ACC112 (cell line): ENCODE measurements around the gene AKAP13.

Experiments used
- H2AFZ ChIP-seq: fragments of 200-600 bp; sonication (generic); one replicate; pipeline ENCODE4 v1.6.0; 2017; ENCODE audit warnings: antibody characterized with exemption, low read length; ENCODE audit not compliant: unreplicated experiment
- H3K27ac ChIP-seq: fragments of 200-600 bp; sonication (generic); 2 replicates; pipeline ENCODE4 v1.5.1; 2014; ENCODE audit warnings: low read depth, mild to moderate bottlenecking, antibody characterized with exemption, low read length, moderate library complexity
- H3K27me3 ChIP-seq: fragments of 200-600 bp; sonication (generic); 2 replicates; pipeline ENCODE4 v1.6.1; 2014; ENCODE audit warnings: mild to moderate bottlenecking, antibody characterized with exemption, low read length, moderate library complexity, mixed read lengths; ENCODE audit not compliant: insufficient read depth
- H3K36me3 ChIP-seq: fragments of 200-600 bp; sonication (generic); 2 replicates; pipeline ENCODE4 v1.6.1; 2016; ENCODE audit warnings: mild to moderate bottlenecking, antibody characterized with exemption, low read length, moderate library complexity, mixed read lengths; ENCODE audit not compliant: insufficient read depth
- H3K4me1 ChIP-seq: fragments of 200-600 bp; sonication (generic); one replicate; pipeline ENCODE4 v1.6.1; 2016; ENCODE audit warnings: low read length, mixed read lengths; ENCODE audit not compliant: insufficient read depth, unreplicated experiment, control insufficient read depth
- H3K4me3 ChIP-seq: fragments of 200-600 bp; sonication (generic); 2 replicates; pipeline ENCODE4 v1.5.1; 2014; ENCODE audit warnings: mild to moderate bottlenecking, low read depth, low read length
- H3K79me2 ChIP-seq: fragments of 200-600 bp; sonication (generic); one replicate; pipeline ENCODE4 v1.6.0; 2016; ENCODE audit warnings: low read length; ENCODE audit not compliant: control insufficient read depth, unreplicated experiment, insufficient read depth

AKAP13 gene

GRCh38 chr15:85710340-85710842, 330.0 kb downstream of the AKAP13 start:
- H3K27ac ChIP-seq: no peak overlapping the region
- H3K79me2 ChIP-seq: no peaks in the 10 kb centered on the region
- H3K36me3 ChIP-seq: 0 out of 2 replicates have a peak, but pooled peaks cover 5% of the 10 kb centered on the region

GRCh38 chr15:85711580-85712192, 331.3 kb downstream of the AKAP13 start:
- no peak overlapping the region for H2AFZ ChIP-seq

More at GRCh38 chr15:85710340-85710842, 330.0 kb downstream of the AKAP13 start:
- peaks cover 22% of the 10 kb centered on the region for H3K4me1 ChIP-seq
- no peak overlapping the region for H3K4me3 ChIP-seq
- no peaks in the 10 kb centered on the region for H3K27me3 ChIP-seq
- H2AFZ ChIP-seq: no peak overlapping the region

GRCh38 chr15:85716261-85716660, 335.9 kb downstream of the AKAP13 start:
- no peak overlapping the region for H2AFZ ChIP-seq
- no peak overlapping the region for H3K4me3 ChIP-seq
- no peaks in the 10 kb centered on the region for H3K79me2 ChIP-seq
- no peaks in the 10 kb centered on the region for H3K4me1 ChIP-seq
- H3K36me3 ChIP-seq: peaks cover 26% of the 10 kb centered on the region
- no peaks in the 10 kb centered on the region for H3K27me3 ChIP-seq
- H3K27ac ChIP-seq: no peak overlapping the region

More at GRCh38 chr15:85711580-85712192, 331.3 kb downstream of the AKAP13 start:
- Histone ChIP-seq H3K27me3 (no peaks in the 10 kb centered on the region), H3K36me3 (0 out of 2 replicates have a peak, but pooled peaks cover 7% of the 10 kb centered on the region), H3K4me1 (peaks cover 16% of the 10 kb centered on the region), H3K79me2 (no peaks in the 10 kb centered on the region), H3K4me3 (no peak overlapping the region), H3K27ac (no peak overlapping the region)

GRCh38 chr15:85717212-85717611, 336.8 kb downstream of the AKAP13 start:
- Histone ChIP-seq H3K27me3 (no peaks in the 10 kb centered on the region), H3K4me3 (no peak overlapping the region), H3K79me2 (no peaks in the 10 kb centered on the region), H3K27ac (no peak overlapping the region), H2AFZ (no peak overlapping the region), H3K4me1 (no peaks in the 10 kb centered on the region), H3K36me3 (peaks cover 36% of the 10 kb centered on the region)

GRCh38 chr15:85718271-85718971, 338.0 kb downstream of the AKAP13 start:
- no peaks in the 10 kb centered on the region for H3K79me2 ChIP-seq
- H3K4me3 ChIP-seq: no peak overlapping the region
- H3K27ac ChIP-seq: no peak overlapping the region
- no peaks in the 10 kb centered on the region for H3K4me1 ChIP-seq
- peaks cover 45% of the 10 kb centered on the region for H3K36me3 ChIP-seq
- H2AFZ ChIP-seq: no peak overlapping the region
- no peaks in the 10 kb centered on the region for H3K27me3 ChIP-seq

GRCh38 chr15:85718981-85719380, 338.6 kb downstream of the AKAP13 start:
- H3K79me2 ChIP-seq: no peaks in the 10 kb centered on the region
- H3K27me3 ChIP-seq: no peaks in the 10 kb centered on the region
- H3K4me1 ChIP-seq: peaks cover 2% of the 10 kb centered on the region
- H2AFZ ChIP-seq: no peak overlapping the region
- peaks cover 46% of the 10 kb centered on the region for H3K36me3 ChIP-seq
- no peak overlapping the region for H3K4me3 ChIP-seq
- H3K27ac ChIP-seq: no peak overlapping the region

- Histone ChIP-seq H3K4me1 (peaks cover 37% of the 10 kb centered on the region), H3K4me3 (no peak overlapping the region), H3K36me3 (peaks cover 50% of the 10 kb centered on the region), H3K27me3 (no peaks in the 10 kb centered on the region), H2AFZ (no peak overlapping the region), H3K79me2 (no peaks in the 10 kb centered on the region), H3K27ac (no peak overlapping the region)
These were observed 342.2 kb downstream of the AKAP13 start for GRCh38 chr15:85722374-85723152.

GRCh38 chr15:85723960-85724945, 343.9 kb downstream of the AKAP13 start:
- Histone ChIP-seq H3K27ac (peak overlapping the region; percentile 68), H2AFZ (no peak overlapping the region), H3K4me1 (peaks cover 37% of the 10 kb centered on the region), H3K79me2 (no peaks in the 10 kb centered on the region), H3K36me3 (peaks cover 38% of the 10 kb centered on the region), H3K4me3 (no peak overlapping the region), H3K27me3 (no peaks in the 10 kb centered on the region)

- Histone ChIP-seq H3K79me2 (no peaks in the 10 kb centered on the region), H3K27ac (peak overlapping the region; percentile 68), H3K36me3 (peaks cover 36% of the 10 kb centered on the region)
These were observed 344.6 kb downstream of the AKAP13 start for GRCh38 chr15:85725019-85725418.

GRCh38 chr15:85725564-85725963, 345.2 kb downstream of the AKAP13 start:
- no peak overlapping the region for H3K4me3 ChIP-seq
- H3K36me3 ChIP-seq: peaks cover 36% of the 10 kb centered on the region
- no peak overlapping the region for H2AFZ ChIP-seq
- no peaks in the 10 kb centered on the region for H3K79me2 ChIP-seq
- H3K27me3 ChIP-seq: no peaks in the 10 kb centered on the region
- H3K27ac ChIP-seq: peak overlapping the region; percentile 68
- peaks cover 37% of the 10 kb centered on the region for H3K4me1 ChIP-seq

More at GRCh38 chr15:85725019-85725418, 344.6 kb downstream of the AKAP13 start:
- H3K4me1 ChIP-seq: peaks cover 37% of the 10 kb centered on the region
- H3K27me3 ChIP-seq: no peaks in the 10 kb centered on the region
- H2AFZ ChIP-seq: no peak overlapping the region
- no peak overlapping the region for H3K4me3 ChIP-seq
